GM10248 (cell line): ENCODE measurements around the gene MYLK.
"Not testable (repeated sequence)": the region's sequence is repeated elsewhere in the genome, so short reads cannot be mapped to it uniquely, and the experiment has no call there.

Experiments
- CTCF ChIA-PET: fragments of 300-600 bp; sonication (Branson Sonifier 250); formaldehyde crosslinking; extraction: SDS; loops from one replicate; lab custom pipeline; 2021; ENCODE audit warnings: antibody characterized with exemption; lab: Yijun Ruan, JAX
- POLR2A ChIA-PET: fragments of 350-650 bp; sonication (Branson Sonifier 250); formaldehyde crosslinking; extraction: SDS; loops from one replicate; lab custom pipeline; 2020; ENCODE audit warnings: antibody characterized with exemption; lab: Yijun Ruan, JAX
- DNase-seq: peaks from one replicate; pipeline ENCODE4 v3.0.0; 2012; ENCODE audit errors: extremely low spot score
- CTCF ChIP-seq: IDR thresholded peaks from 2 replicates; pipeline ENCODE4 v1.5.1; 2012; ENCODE audit warnings: mild to moderate bottlenecking, low read depth; ENCODE audit errors: extremely low read depth, missing control alignments, control extremely low read depth

MYLK gene

GRCh38 chr3:123618076-123618708 is 265.9 kb downstream of the MYLK start:
- ChIA-PET CTCF (interaction anchor here (1.7 to 3.0 kb wide), 2 partner anchors 24 to 34 kb away, joined by 7 to 11 read pairs; no protein-coding TSS in a partner anchor), POLR2A (no interaction called here)
- DNase-seq: peak; percentile 4

DNA sequence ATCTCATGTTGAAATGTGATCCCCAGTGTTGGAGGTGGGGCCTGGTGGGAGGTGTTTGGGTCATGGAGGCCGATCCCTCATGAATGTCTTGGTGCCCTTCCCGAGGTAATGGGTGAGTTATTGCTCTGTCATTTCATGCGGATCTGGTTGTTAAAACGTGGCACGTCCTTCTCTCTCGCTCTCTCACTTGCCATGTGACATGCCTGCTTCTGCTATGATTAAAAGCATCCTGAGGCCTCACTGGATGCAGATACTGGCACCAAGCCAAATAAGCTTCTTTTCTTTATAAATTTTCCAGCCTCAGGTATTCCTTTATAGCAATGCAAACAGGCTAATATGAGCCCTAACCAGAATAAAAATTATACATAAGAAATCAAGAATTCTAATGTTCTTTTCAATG is 267.5 kb downstream of the MYLK start:
- CTCF ChIA-PET: interaction anchor here (1.2 kb wide), 1 partner anchor 26 kb away, joined by 6 read pairs; no protein-coding TSS in a partner anchor
- POLR2A ChIA-PET: no interaction called here
- no peak for DNase-seq
- TF ChIP-seq CTCF: no peak

More at GRCh38 chr3:123618076-123618708, 265.9 kb downstream of the MYLK start:
- no peak for TF ChIP-seq CTCF

DNA sequence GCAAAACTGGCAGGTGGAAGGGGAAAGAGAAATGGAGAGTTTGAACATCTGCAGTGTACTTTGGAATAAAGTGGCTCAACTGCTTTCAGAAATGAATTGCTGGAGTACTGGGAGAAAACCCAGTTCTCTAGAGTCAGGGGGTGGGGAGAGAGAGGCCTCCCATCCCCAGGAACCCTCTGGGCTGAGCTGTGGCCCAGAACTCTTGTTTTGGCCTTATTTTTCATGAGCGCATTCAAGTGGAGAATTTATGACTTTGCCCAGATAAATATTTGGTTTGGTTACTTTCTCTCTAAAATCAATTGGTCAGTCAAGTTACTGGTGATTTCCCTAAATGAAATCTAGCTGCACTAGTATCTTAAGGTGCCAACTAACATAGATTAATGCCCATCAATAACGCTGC is 270.6 kb downstream of the MYLK start:
- no peak for TF ChIP-seq CTCF
- no peak for DNase-seq
- CTCF ChIA-PET: no interaction called here
- POLR2A ChIA-PET: no interaction called here

- CTCF ChIA-PET: interaction anchor here (1.2 kb wide), 1 partner anchor 10 kb away, joined by 4 read pairs; no protein-coding TSS in a partner anchor
- POLR2A ChIA-PET, DNase-seq: not testable (repeated sequence)
Observed at GRCh38 chr3:123611674-123612073, 272.5 kb downstream of the MYLK start.

- no peak for TF ChIP-seq CTCF
- ChIA-PET CTCF (no interaction called here), POLR2A (no interaction called here)
- no peak for DNase-seq
Observed at GRCh38 chr3:123611082-123611481, 273.1 kb downstream of the MYLK start.

GRCh38 chr3:123610331-123610730 is 273.8 kb downstream of the MYLK start:
- no peak for TF ChIP-seq CTCF
- DNase-seq: no peak
- POLR2A ChIA-PET: no interaction called here
- CTCF ChIA-PET: no interaction called here

GRCh38 chr3:123609063-123609462 is 275.1 kb downstream of the MYLK start:
- ChIA-PET POLR2A (no interaction called here), CTCF (interaction anchor here (0.7 kb wide), 1 partner anchor 33 kb away, joined by 3 read pairs; no protein-coding TSS in a partner anchor)
- DNase-seq: no peak
- no peak for TF ChIP-seq CTCF
